ENCODE data around the gene NRTN. TPM values are rescaled to one million over a fixed set of nuclear protein-coding genes. Genes with fewer than 3 reads are reported as not detected.

Gene NRTN
- total and polyA plus RNA-seq, 2 of the 13 experiments (the other 11 are each of a cell fraction or from before 2014, with no cell fraction given), result 4.1 to 5.3 TPM

GRCh38 chr19:5826531-5827341 lies 21.9 kb downstream of the NRTN start (continued):
- TF ChIP-seq ZNF687 (CRISPR knock-in tag; IDR thresholded peaks at IDR 0.05), result peak; percentile 95
- no peak for TF ChIP-seq ZKSCAN5 (CRISPR knock-in tag; IDR thresholded peaks at IDR 0.05)
- TF ChIP-seq CCDC6 (CRISPR knock-in tag; IDR thresholded peaks at IDR 0.05), result 0 out of 2 replicates have a peak, but pooled peaks have one; percentile 74
- TF ChIP-seq ZNF292 (CRISPR knock-in tag; IDR thresholded peaks at IDR 0.05; ENCODE audit: borderline replicate concordance, low read depth), result peak; percentile 54
- no peak for TF ChIP-seq MAFF (IDR thresholded peaks at IDR 0.05; ENCODE audit: low read depth, low read length)
- peak; percentile 91 for TF ChIP-seq SNAI1 (CRISPR knock-in tag; IDR thresholded peaks at IDR 0.05; ENCODE audit: borderline replicate concordance)
- TF ChIP-seq, protein P1, sequence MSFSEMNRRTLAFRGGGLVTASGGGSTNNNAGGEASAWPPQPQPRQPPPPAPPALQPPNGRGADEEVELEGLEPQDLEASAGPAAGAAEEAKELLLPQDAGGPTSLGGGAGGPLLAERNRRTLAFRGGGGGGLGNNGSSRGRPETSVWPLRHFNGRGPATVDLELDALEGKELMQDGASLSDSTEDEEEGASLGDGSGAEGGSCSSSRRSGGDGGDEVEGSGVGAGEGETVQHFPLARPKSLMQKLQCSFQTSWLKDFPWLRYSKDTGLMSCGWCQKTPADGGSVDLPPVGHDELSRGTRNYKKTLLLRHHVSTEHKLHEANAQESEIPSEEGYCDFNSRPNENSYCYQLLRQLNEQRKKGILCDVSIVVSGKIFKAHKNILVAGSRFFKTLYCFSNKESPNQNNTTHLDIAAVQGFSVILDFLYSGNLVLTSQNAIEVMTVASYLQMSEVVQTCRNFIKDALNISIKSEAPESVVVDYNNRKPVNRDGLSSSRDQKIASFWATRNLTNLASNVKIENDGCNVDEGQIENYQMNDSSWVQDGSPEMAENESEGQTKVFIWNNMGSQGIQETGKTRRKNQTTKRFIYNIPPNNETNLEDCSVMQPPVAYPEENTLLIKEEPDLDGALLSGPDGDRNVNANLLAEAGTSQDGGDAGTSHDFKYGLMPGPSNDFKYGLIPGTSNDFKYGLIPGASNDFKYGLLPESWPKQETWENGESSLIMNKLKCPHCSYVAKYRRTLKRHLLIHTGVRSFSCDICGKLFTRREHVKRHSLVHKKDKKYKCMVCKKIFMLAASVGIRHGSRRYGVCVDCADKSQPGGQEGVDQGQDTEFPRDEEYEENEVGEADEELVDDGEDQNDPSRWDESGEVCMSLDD (CRISPR knock-in tag; IDR thresholded peaks at IDR 0.05; ENCODE audit: borderline replicate concordance), result no peak; the same call in none of the 2 replicates
- no peak for TF ChIP-seq JDP2 (CRISPR knock-in tag; IDR thresholded peaks at IDR 0.05; ENCODE audit: borderline replicate concordance)
- TF ChIP-seq, protein P2, sequence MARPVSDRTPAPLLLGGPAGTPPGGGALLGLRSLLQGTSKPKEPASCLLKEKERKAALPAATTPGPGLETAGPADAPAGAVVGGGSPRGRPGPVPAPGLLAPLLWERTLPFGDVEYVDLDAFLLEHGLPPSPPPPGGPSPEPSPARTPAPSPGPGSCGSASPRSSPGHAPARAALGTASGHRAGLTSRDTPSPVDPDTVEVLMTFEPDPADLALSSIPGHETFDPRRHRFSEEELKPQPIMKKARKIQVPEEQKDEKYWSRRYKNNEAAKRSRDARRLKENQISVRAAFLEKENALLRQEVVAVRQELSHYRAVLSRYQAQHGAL (CRISPR knock-in tag; IDR thresholded peaks at IDR 0.05; ENCODE audit: not compliant biosample characterization), result no peak
- no peak for TF ChIP-seq HNRNPK (IDR thresholded peaks at IDR 0.05; ENCODE audit: low read depth, low read length, poor library complexity, severe bottlenecking)
- TF ChIP-seq ZNF550 (CRISPR knock-in tag; IDR thresholded peaks at IDR 0.05; ENCODE audit: borderline replicate concordance), result no peak
- TF ChIP-seq TEAD2 (CRISPR knock-in tag; IDR thresholded peaks at IDR 0.05), result no peak
- no peak for TF ChIP-seq ARID2 (CRISPR knock-in tag; IDR thresholded peaks at IDR 0.05; ENCODE audit: borderline replicate concordance)
- TF ChIP-seq NCOA2 (CRISPR knock-in tag; IDR thresholded peaks at IDR 0.05), result no peak
- peak; percentile 47; the same call in 1 of the 2 replicates for TF ChIP-seq ISL2 (CRISPR knock-in tag; IDR thresholded peaks at IDR 0.05)
- TF ChIP-seq, protein P3, sequence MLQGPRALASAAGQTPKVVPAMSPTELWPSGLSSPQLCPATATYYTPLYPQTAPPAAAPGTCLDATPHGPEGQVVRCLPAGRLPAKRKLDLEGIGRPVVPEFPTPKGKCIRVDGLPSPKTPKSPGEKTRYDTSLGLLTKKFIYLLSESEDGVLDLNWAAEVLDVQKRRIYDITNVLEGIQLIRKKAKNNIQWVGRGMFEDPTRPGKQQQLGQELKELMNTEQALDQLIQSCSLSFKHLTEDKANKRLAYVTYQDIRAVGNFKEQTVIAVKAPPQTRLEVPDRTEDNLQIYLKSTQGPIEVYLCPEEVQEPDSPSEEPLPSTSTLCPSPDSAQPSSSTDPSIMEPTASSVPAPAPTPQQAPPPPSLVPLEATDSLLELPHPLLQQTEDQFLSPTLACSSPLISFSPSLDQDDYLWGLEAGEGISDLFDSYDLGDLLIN (CRISPR knock-in tag; IDR thresholded peaks at IDR 0.05; ENCODE audit: borderline replicate concordance), result peak; percentile 40; the same call in 1 of the 2 replicates
- TF ChIP-seq ZFP36 (IDR thresholded peaks at IDR 0.05; ENCODE audit: borderline replicate concordance, low read depth, low read length, partially characterized antibody), result no peak
- TF ChIP-seq ZNF484 (CRISPR knock-in tag; IDR thresholded peaks at IDR 0.05; ENCODE audit: borderline replicate concordance, low read depth), result no peak
- TF ChIP-seq HMG20B (CRISPR knock-in tag; conservative IDR thresholded peaks at IDR 0.05), result no peak; the same call in 1 of the 2 replicates
- TF ChIP-seq RBFOX2 (IDR thresholded peaks at IDR 0.05; ENCODE audit: low read depth, low read length), result no peak
